SK-N-SH treated with all-trans-retinoic acid at 6 μM for 48 hours (cell line): Measurements from ENCODE around the gene CETP.

ENCODE experiments used
- CSDC2 ChIP-seq: fragments of 250-450 bp; sonication (Bioruptor Pico); IDR thresholded peaks from 2 replicates; pipeline ENCODE4 v1.5.0; 2020; ENCODE audit warnings: mild to moderate bottlenecking, moderate library complexity
- ESRRG ChIP-seq: fragments of 250-450 bp; sonication (Bioruptor Pico); IDR thresholded peaks from 2 replicates; pipeline ENCODE4 v1.6.1; 2021; ENCODE audit warnings: mild to moderate bottlenecking
- ISL1 ChIP-seq: fragments of 250-450 bp; sonication (Bioruptor Pico); IDR thresholded peaks from 2 replicates; pipeline ENCODE4 v2.1.2; 2022; ENCODE audit warnings: mild to moderate bottlenecking, moderate library complexity
- OSR1 ChIP-seq: fragments of 250-450 bp; sonication (Bioruptor Pico); IDR thresholded peaks from 2 replicates; pipeline ENCODE4 v1.8.0; 2022; ENCODE audit warnings: moderate library complexity, mild to moderate bottlenecking, inconsistent platforms
- PPARA ChIP-seq: fragments of 250-450 bp; sonication (Bioruptor Pico); IDR thresholded peaks from 2 replicates; pipeline ENCODE4 v1.5.0; 2020; ENCODE audit warnings: mild to moderate bottlenecking, borderline replicate concordance
- SNAI2 ChIP-seq: fragments of 250-450 bp; sonication (Bioruptor Pico); IDR thresholded peaks from 2 replicates; pipeline ENCODE4 v1.5.0; 2020; ENCODE audit warnings: mild to moderate bottlenecking, moderate library complexity
- ZC3H10 ChIP-seq: fragments of 250-450 bp; sonication (Bioruptor Pico); IDR thresholded peaks from 2 replicates; pipeline ENCODE4 v1.5.1; 2021; ENCODE audit warnings: mild to moderate bottlenecking, moderate library complexity
- ZFP3 ChIP-seq: fragments of 250-450 bp; sonication (Bioruptor Pico); IDR thresholded peaks from 2 replicates; pipeline ENCODE4 v1.5.0; 2020; ENCODE audit warnings: mild to moderate bottlenecking, moderate library complexity
- ZFP30 ChIP-seq: fragments of 450-650 bp; formaldehyde crosslinking; IDR thresholded peaks from 2 replicates; pipeline ENCODE4 v1.5.0; 2022; ENCODE audit warnings: mild to moderate bottlenecking, moderate library complexity
- TF ChIP-seq, protein P1 (sequence below): fragments of 250-450 bp; sonication (Bioruptor Pico); IDR thresholded peaks from 2 replicates; pipeline ENCODE4 v1.8.0; 2020; ENCODE audit warnings: mild to moderate bottlenecking, moderate library complexity, borderline replicate concordance
- TF ChIP-seq, protein P2 (sequence below): fragments of 250-450 bp; sonication (Bioruptor Pico); IDR thresholded peaks from 2 replicates; pipeline ENCODE4 v1.5.1; 2021; ENCODE audit warnings: mild to moderate bottlenecking, moderate library complexity

DNA sequence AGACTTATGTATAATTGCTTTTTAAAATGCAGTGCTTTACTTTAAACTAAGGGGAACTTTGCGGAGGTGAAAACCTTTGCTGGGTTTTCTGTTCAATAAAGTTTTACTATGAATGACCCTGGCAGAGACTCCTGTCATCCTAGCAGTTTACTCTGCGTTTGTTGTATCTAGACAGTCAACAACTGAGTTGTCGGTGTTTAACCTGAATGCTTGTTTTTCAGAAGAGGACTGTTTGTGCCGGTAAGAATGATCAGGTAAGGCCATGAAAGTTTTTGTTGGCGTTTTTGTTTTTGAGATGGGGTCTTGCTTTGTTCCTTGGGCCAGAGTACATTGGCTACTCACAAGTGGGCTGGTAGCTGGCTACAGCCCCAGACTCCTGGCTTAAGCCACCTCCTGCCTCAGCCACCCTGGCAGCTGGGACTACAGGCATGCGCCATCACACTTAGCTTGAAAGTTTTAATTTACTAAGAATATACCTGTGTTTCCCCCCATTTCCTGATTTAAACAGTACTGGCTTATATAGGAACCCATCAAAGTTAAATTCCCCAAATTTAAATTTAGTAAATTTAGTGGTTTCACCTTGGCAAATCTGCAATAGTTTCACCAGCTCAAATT, 17.9 kb upstream of the CETP start:
- TF ChIP-seq ESRRG (CRISPR knock-in tag) (no peak), CSDC2 (no peak), OSR1 (no peak), PPARA (no peak), ZFP3 (CRISPR knock-in tag) (no peak), ZC3H10 (CRISPR knock-in tag) (no peak), SNAI2 (no peak), ISL1 (CRISPR knock-in tag) (no peak), ZFP30 (no peak)
- TF ChIP-seq, protein P1, sequence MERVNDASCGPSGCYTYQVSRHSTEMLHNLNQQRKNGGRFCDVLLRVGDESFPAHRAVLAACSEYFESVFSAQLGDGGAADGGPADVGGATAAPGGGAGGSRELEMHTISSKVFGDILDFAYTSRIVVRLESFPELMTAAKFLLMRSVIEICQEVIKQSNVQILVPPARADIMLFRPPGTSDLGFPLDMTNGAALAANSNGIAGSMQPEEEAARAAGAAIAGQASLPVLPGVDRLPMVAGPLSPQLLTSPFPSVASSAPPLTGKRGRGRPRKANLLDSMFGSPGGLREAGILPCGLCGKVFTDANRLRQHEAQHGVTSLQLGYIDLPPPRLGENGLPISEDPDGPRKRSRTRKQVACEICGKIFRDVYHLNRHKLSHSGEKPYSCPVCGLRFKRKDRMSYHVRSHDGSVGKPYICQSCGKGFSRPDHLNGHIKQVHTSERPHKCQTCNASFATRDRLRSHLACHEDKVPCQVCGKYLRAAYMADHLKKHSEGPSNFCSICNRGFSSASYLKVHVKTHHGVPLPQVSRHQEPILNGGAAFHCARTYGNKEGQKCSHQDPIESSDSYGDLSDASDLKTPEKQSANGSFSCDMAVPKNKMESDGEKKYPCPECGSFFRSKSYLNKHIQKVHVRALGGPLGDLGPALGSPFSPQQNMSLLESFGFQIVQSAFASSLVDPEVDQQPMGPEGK (CRISPR knock-in tag), result no peak
- TF ChIP-seq, protein P2, sequence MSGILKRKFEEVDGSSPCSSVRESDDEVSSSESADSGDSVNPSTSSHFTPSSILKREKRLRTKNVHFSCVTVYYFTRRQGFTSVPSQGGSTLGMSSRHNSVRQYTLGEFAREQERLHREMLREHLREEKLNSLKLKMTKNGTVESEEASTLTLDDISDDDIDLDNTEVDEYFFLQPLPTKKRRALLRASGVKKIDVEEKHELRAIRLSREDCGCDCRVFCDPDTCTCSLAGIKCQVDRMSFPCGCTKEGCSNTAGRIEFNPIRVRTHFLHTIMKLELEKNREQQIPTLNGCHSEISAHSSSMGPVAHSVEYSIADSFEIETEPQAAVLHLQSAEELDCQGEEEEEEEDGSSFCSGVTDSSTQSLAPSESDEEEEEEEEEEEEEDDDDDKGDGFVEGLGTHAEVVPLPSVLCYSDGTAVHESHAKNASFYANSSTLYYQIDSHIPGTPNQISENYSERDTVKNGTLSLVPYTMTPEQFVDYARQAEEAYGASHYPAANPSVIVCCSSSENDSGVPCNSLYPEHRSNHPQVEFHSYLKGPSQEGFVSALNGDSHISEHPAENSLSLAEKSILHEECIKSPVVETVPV (CRISPR knock-in tag), result no peak
